GM18526 (cell line): ENCODE results near the gene ARL4C.

Source experiments
- POLR2A ChIP-seq: IDR thresholded peaks from 3 replicates; pipeline ENCODE4 v1.6.1; 2011; ENCODE audit not compliant: insufficient read length; ENCODE audit errors: extremely low read depth

Gene ARL4C

DNA sequence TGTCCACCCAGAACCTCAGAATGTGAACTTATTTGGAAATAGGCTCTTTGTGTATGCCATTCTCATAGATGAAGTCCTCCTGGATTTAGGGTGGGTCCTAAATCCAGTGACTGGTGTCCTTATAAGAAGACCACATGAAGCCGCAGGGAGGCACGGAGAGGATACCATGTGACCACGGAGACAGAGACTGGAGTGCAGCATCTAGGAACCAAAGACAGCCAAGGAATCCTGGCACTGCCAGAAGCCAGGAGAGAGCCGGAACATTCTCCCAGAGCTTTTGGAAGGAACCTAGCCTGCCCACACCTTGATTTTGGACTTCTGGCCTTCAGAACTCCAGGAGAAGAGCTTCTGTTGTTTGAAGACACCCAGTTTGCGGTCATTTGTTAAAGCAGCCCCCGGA lies 49.7 kb downstream of the ARL4C start:
- no peak for TF ChIP-seq POLR2A

DNA sequence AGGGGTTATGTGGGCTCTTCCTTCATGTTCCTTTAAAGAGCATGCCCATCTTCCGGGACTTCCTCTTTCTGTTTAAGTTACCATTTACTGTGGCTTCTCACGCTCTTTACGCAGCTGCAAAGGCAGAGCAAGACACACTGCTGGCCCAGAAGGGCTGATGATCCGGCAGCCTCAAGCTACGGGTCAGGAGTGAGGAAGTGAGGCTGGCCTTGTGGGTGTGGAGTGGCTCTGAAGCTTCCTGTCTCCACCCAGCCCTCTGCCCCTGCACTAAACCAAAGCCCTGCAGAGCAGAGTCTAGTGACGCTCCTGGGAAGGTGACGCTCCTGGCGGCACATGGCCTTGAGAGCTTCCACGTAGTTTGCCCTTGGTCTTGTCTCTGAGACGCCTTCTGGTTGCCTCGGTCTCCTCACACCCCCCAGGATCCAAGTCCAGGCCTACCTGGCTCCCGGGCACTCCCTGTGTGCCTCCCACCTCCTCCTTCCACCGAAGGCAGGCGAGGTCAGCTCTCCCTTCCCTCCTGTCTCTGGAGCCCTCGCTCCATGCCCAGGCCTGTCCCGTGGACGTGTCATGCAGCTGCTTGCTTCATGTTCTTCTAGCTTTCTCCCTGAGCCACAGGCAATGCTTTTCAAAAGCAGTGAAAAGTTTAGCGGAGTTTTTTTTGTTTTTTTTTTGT lies 50.3 kb downstream of the ARL4C start:
- TF ChIP-seq POLR2A = no peak

GRCh38 chr2:234444893-234445292 lies 52.0 kb downstream of the ARL4C start:
- no peak for TF ChIP-seq POLR2A

- TF ChIP-seq POLR2A = no peak
Measured at GRCh38 chr2:234444242-234444730, 52.6 kb downstream of the ARL4C start.
